HFF-Myc (cell line): ENCODE measurements around the gene TRABD.

Experiments used
- DNase-seq: peaks from one replicate; pipeline ENCODE4 v3.0.0-alpha.2; 2011; ENCODE audit warnings: low read depth; ENCODE audit errors: extremely low read depth
- H3K4me3 ChIP-seq: replicated peaks from 2 replicates; pipeline ENCODE4 v1.5.1; 2011; ENCODE audit warnings: low read depth, mild to moderate bottlenecking, control low read depth, low read length
- TF ChIP-seq, protein P1 (sequence below): IDR thresholded peaks from 2 replicates; pipeline ENCODE4 v1.5.1; 2012; ENCODE audit warnings: mild to moderate bottlenecking, low read depth, low read length, control low read depth; ENCODE audit errors: missing control alignments

TRABD gene

DNA sequence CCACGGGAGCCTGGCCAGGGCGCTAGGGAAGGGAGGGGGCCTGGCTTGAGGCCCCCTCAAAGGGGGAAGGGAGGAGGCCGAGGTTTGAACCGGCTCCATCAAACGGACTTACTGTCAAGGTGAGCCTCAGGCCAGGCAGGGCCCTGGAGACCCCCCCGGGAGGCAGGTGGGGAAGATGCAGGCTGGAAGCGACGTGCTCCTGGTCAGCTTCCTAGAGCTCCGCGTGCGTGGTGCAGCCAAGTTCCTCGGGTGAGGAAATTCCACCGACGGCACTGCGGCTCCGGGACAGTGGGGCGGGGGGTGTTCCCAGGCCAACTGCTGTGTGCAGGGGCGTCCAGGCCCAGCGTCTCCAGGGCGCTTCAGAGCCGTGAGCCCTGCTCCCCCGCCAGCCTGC lies 7.2 kb upstream of the TRABD start:
- H3K4me3 ChIP-seq: no peak overlapping the region

DNA sequence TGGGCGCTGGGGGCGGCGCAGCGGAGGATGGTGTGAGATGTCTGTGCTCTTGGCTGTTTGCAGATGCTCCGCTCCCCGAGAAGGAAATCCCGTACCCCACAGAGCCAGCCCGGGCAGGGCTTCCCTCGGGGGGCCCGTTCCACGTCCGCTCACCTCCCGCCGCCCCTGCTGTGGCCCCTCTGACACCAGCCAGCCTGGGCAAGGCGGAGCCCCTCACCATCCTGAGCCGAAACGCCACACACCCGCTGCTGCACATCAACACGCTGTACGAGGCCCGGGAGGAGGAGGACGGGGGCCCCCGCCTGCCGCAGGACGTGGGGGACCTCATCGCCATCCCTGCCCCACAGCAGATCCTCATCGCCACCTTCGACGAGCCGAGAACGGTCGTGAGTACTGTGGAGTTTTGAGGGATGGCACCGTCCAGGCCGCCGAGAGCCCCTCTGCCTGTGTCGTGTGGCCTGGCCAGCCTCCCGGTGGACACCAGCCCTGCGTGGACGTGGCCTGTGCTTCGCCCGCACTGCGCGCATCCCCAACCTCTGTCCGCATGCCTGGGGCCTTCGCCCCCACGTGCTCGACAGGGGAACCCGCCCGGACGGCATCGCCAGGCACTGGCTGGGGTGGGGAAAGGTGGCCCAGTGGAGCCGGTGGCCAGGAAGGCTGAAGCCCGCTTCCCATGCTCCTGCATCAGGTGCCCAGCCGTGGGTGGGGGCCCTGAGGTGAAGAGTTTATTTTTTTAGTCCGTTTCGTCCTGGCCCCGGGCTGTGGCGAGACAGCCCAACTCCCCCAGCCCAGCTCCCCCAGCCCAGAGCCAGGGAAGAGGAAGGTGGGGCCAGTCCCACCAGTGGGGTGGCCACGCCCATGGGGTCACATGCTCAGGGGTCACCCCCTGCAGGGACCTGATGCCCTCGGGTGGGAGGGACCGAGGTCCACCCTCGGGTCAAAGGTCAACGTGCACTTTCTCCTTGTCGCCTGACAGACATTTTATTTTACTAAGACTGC lies 6.5 kb upstream of the TRABD start:
- no peak for DNase-seq
- H3K4me3 ChIP-seq: no peak overlapping the region
- TF ChIP-seq, protein P1, sequence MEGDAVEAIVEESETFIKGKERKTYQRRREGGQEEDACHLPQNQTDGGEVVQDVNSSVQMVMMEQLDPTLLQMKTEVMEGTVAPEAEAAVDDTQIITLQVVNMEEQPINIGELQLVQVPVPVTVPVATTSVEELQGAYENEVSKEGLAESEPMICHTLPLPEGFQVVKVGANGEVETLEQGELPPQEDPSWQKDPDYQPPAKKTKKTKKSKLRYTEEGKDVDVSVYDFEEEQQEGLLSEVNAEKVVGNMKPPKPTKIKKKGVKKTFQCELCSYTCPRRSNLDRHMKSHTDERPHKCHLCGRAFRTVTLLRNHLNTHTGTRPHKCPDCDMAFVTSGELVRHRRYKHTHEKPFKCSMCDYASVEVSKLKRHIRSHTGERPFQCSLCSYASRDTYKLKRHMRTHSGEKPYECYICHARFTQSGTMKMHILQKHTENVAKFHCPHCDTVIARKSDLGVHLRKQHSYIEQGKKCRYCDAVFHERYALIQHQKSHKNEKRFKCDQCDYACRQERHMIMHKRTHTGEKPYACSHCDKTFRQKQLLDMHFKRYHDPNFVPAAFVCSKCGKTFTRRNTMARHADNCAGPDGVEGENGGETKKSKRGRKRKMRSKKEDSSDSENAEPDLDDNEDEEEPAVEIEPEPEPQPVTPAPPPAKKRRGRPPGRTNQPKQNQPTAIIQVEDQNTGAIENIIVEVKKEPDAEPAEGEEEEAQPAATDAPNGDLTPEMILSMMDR: no peak

More for the DNA sequence above, 7.2 kb upstream of the TRABD start:
- DNase-seq: no peak
- TF ChIP-seq, protein P1: no peak

DNA sequence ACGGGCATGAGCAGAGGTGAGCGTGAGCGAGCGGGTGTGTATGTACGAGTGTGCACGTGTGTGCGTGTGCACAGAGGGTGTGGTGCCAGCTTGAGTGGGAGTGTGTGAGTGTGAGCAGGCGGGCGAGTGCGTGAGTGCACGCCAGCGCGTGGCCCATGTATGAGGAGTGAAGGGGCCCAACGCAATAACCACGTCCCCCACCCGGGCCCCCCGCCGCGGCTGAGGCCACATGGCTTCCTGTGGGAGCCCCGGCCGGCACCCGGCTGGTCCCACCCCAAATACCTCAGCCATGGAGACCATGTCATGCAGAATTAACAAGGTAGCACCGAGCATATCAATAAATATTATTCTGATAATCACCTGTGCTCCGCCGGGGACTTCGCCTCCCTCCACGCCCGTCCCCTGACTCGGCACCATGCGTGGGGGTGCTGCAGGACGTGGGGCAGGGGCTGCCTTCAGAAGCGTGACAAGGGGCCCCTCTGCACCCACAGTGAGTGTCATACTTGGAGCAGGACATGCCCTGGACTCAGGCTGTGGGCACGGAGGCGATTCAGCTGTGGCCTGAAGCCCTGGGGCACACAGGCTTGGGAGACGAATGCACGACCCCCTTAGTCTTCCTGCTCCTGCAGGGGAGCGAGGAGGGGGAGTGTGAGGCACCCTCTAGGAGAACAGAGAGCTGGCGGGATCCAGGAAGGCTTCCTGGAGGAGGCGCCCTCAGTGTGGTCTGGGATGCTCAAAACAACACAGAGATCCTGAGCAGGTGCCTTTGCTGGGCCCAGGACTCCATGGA lies 5.6 kb upstream of the TRABD start:
- TF ChIP-seq, protein P1: no peak

DNA sequence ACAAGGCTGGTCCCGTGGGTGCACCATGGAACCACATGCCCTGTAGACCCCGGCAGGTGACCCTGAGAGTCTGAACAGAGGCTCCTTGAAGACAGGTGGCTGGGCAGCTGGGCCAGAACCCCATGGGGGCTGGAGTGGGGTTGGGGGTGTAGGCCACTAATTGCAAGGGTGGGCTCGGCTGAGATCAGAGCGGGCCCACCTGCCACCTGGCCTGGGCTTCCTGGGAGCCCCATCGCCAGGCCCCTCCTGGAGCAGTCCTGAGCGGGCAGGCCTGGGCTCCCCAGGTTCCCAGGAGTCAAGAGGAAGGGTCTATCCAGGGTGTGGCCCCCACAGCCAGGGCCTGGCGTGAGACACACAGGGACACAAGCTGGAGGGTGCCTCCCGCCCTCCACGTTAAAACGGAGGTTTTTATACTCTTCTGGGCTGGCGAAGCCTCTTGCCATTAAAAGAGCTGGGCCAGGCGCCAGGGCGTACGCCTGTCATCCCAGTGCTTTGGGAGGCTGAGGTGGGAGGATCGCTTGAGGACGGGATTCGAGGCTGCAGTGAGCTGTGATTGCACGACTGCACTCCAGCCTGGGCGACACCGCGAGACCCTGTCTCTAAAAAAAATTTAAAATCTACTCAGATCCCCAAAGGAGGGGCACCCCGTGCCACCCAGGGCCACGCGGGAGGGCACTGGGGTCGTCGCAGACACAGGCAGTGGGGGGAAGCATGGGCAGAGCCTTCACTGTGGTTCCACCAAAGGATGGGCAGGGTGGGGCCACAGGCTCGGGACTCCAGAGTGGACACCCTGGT lies 4.8 kb upstream of the TRABD start:
- DNase-seq: no peak
- TF ChIP-seq, protein P1: no peak
- no peak overlapping the region for H3K4me3 ChIP-seq

More for the DNA sequence above, 5.6 kb upstream of the TRABD start:
- no peak overlapping the region for H3K4me3 ChIP-seq
- DNase-seq: no peak

DNA sequence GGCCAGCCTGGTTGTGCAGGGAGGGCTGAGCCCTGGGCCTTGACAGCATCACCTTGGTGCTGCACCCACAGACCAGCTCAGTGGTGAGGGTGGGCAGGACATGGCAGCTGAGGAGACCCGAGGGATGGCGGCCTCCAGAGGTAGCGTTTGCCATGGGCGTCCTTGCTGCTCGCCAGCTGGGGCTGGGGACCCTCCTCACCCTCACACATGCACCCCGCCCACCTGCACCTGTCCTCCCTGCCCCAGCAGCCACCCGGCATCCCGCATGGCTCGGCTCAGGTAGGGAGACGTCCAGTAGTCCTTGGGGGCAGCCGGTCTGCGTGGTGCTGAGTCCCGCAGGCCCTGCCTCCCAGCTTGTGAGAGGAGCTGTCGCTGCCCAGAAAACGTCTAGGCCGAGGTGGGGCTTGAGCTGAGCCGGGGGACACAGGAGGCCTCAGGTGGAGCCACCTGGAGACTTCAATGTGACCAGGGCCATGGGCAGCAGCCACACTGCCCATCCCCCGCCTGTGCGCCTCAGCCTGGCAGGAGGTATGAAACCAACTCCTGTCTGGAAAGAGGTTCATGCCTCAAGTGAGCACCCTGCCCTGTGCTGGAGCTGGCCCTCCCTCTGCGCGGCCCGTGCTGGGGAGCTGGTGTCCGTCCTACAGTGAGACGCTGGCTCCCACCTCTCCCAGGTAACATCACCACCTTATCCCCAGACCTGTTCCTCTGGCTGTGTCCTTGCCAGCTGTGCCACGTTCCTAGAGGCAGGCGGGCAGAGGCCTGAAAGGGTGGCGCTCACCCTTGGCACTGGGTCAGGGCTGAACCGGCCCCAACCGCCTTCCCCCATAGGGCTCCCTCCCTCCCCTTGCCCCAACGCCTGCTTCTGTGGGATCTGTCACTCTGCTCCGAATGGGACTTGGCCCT lies 3.3 kb upstream of the TRABD start:
- TF ChIP-seq, protein P1: no peak
- H3K4me3 ChIP-seq: no peak overlapping the region
- no peak for DNase-seq
